Left lung (tissue), 10 donors: ENCODE measurements around the gene RXRG. TPM values are rescaled to one million over a fixed set of nuclear protein-coding genes. Genes with fewer than 3 reads are reported as not detected.

ENCODE experiments used
- ATAC-seq: fragments of 200-7000 bp; cut with Tn5 transposase; one replicate; pipeline ENCODE4 v1.9.1; 2020; ENCODE audit warnings: moderate library complexity
- DNase-seq, 4 donors: peaks; one replicate each; pipeline ENCODE4 v3.0.0-alpha.2; 2013 to 2020
- H3K27ac ChIP-seq, 2 donors: fragments of 200-600 bp; sonication (generic) in 1 of 2; one replicate each; pipeline versions ENCODE4 v1.5.0 to v1.8.0; 2020 to 2021
- H3K27me3 ChIP-seq, 2 donors: fragments of 200-600 bp; sonication (generic) in 1 of 2; one replicate each; pipeline versions ENCODE4 v1.5.0 to v1.8.0; 2020 to 2021
- H3K36me3 ChIP-seq, 2 donors: fragments of 200-600 bp; sonication (generic) in 1 of 2; one replicate each; pipeline versions ENCODE4 v1.5.0 to v1.8.0; 2020 to 2021
- H3K4me1 ChIP-seq, 2 donors: fragments of 200-600 bp; one replicate each; pipeline ENCODE4 v1.8.0; 2021
- H3K4me3 ChIP-seq, 2 donors: fragments of 200-600 bp; sonication (generic) in 1 of 2; one replicate each; pipeline versions ENCODE4 v1.5.0 to v1.8.0; 2020 to 2021; ENCODE audit warnings: mild to moderate bottlenecking in 1 of 2
- H3K9me3 ChIP-seq, 2 donors: fragments of 200-600 bp; sonication (generic) in 1 of 2; one replicate each; pipeline versions ENCODE4 v1.5.0 to v1.8.0; 2020 to 2021
- intact Hi-C, 2 donors: fragments of 100-400 bp; cut with DNase I; formaldehyde crosslinking; loops; one replicate each; pipeline versions ENCODE4 v1.11.2 to v1.14.2; 2022
- polyA plus RNA-seq, 6 donors: library from polyadenylated mRNA; unstranded; fragments of 120-200 nt; gene quantifications; one replicate each; pipeline ENCODE4 v1.2.1, GENCODE V29; 2013; ENCODE audit not compliant: insufficient read length in 6 of 6
- total RNA-seq, 2 donors: library from RNA; stranded (reverse); fragmentation: NEBNext Ultra II Directional; extraction: Animal tissue kit (Norgen Biotek cat#: 25700); gene quantifications; one replicate each; pipeline ENCODE4 v1.2.1, GENCODE V29; 2021
- TF ChIP-seq, protein P1 (sequence below), 2 donors: fragments of 200-600 bp; sonication (generic) in 1 of 2; IDR thresholded peaks; one replicate each; pipeline versions ENCODE4 v1.5.0 to v1.8.0; 2021; ENCODE audit warnings: antibody characterized with exemption in 2 of 2
- donor health status: DM: no; HTN: yes; CAD: no.
- donor health status: DM: no; HTN: no; CAD: no.

RXRG gene
- total and polyA plus RNA-seq, 8 donors = 1.1 to 18.4 (median 14.1) TPM

DNA sequence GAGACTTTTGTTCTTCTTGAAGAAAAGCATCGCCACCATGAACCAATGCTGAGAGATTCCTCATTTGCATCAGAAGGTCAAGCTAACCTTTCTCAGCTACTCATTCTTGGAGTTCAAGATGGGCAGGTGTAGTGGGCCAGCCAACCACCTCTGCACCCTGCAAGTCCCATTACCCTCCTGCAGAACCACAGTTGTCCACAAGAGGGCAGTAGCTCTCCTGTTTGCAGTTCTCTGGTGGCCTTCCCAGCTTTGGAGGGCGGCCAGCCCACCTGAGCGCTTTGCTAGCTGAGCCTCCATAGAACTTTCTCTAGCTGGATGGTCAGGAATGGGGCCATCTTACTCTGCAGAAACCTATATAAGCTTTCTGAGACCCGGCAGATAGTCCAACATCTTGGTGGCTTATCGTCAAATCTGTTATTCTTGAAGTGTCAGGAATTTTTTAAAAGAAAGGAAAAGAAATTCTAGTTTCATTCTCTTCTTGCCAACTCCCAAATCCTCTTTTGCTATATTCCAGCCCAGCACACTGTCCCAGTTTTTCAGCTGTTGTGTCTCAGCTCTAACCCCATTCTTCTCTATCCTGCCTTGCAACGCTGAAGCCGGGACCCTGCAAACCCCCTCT is 77.4 kb downstream of the RXRG start:
- no peak overlapping the region for H3K27ac ChIP-seq
- TF ChIP-seq, protein P1, sequence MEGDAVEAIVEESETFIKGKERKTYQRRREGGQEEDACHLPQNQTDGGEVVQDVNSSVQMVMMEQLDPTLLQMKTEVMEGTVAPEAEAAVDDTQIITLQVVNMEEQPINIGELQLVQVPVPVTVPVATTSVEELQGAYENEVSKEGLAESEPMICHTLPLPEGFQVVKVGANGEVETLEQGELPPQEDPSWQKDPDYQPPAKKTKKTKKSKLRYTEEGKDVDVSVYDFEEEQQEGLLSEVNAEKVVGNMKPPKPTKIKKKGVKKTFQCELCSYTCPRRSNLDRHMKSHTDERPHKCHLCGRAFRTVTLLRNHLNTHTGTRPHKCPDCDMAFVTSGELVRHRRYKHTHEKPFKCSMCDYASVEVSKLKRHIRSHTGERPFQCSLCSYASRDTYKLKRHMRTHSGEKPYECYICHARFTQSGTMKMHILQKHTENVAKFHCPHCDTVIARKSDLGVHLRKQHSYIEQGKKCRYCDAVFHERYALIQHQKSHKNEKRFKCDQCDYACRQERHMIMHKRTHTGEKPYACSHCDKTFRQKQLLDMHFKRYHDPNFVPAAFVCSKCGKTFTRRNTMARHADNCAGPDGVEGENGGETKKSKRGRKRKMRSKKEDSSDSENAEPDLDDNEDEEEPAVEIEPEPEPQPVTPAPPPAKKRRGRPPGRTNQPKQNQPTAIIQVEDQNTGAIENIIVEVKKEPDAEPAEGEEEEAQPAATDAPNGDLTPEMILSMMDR (IDR thresholded peaks at IDR 0.05) = peak; percentile 89 to 93
- H3K4me1 ChIP-seq = peaks cover 6 to 10% of the 10 kb centered on the region in 2 donors
- H3K27me3 ChIP-seq = peaks cover 0 to 52% of the 10 kb centered on the region in 2 donors
- intact Hi-C loops = no loop called here
- H3K9me3 ChIP-seq = no peaks in the 10 kb centered on the region
- no peaks in the 10 kb centered on the region for H3K36me3 ChIP-seq
- ATAC-seq (peak; percentile 80), DNase-seq (peak in 2 of 4 donors; percentile 59 to 75)
- H3K4me3 ChIP-seq = no peak overlapping the region

DNA sequence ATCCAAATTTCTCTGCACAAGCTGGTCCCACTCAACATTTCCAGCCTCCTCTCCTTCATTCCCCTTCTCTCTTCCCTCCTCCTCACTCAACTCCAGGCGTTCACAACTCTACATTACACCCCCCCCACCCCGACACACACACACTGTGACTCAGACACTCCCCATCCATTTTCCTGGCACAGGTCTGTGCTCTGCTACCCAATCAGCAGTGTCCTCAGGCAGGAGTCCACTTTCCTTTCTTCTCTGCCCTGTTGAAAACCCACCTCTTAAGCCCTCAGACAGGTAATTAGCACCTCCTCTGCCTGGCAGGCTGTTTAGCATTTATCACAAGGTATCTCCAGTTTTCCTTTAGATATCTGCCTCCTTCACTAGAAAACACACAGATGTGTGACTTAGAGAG is 79.6 kb downstream of the RXRG start:
- H3K36me3 ChIP-seq = no peaks in the 10 kb centered on the region
- TF ChIP-seq, protein P1 (IDR thresholded peaks at IDR 0.05) = no peak
- ATAC-seq = no peak
- no peak for DNase-seq
- no peak overlapping the region for H3K4me3 ChIP-seq
- peaks cover 0 to 60% of the 10 kb centered on the region in 2 donors for H3K27me3 ChIP-seq
- H3K9me3 ChIP-seq = no peaks in the 10 kb centered on the region
- H3K27ac ChIP-seq = no peak overlapping the region
- intact Hi-C loops = no loop called here
- H3K4me1 ChIP-seq = no peaks in the 10 kb centered on the region

DNA sequence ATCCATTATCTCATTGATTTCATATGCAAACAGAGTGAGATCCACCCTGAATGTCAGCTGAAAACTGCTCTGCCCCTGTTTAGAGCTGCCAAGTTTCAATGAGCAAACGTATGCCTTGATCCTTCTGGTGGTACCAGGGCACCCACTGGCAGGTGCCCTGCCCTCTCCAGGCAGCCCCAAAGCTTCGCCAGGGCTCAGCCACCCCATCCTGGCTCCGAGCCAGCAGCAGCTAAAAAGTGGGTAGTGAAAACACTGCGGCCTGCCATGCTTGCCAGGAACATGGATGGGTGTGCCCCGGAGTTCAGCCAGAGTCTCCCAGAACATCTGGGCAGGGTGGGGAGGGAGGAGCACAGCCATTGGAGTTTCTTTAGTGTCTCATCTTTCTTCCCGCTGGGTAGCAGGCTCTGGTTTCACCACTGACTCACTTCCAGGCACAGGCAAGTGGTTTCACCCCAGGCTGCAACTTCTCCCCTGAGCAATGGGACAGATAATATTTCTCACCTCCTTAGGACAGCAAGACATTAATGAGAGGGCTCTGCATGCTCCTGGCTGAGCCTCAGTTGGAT is 80.3 kb downstream of the RXRG start:
- H3K27me3 ChIP-seq = peaks cover 0 to 65% of the 10 kb centered on the region in 2 donors
- no peak overlapping the region for H3K4me3 ChIP-seq
- H3K36me3 ChIP-seq = no peaks in the 10 kb centered on the region
- ATAC-seq = no peak
- intact Hi-C loops = no loop called here
- TF ChIP-seq, protein P1 (IDR thresholded peaks at IDR 0.05) = no peak
- no peak for DNase-seq
- H3K4me1 ChIP-seq = no peaks in the 10 kb centered on the region
- H3K9me3 ChIP-seq = no peaks in the 10 kb centered on the region
- no peak overlapping the region for H3K27ac ChIP-seq

DNA sequence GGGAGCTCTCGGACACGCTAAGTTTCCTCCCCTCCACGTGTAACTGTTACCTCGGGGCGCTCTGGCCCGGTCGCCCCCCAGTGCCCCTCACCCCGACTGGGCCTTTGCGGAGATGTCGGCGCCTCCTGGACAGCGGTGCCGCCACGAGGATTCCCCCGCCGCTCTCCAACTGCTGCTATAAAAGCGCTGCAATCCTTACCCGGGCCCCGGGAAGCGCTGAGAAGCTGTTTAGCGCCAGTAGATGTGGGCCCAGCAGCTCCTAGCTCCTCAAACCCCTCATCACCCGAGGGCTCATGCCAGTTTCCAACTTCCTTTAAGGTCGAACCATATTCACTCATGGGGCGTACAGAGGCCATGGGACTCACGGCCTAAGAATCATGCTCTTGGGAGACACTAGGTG is 88.0 kb downstream of the RXRG start:
- H3K27me3 ChIP-seq = peaks cover 66 to 96% of the 10 kb centered on the region in 2 donors

More for the DNA sequence above, 88.0 kb downstream of the RXRG start:
- DNase-seq (peak in 1 of 4 donors; percentile 48), ATAC-seq (no peak)
- intact Hi-C loops = no loop called here
- Histone ChIP-seq H3K9me3 (no peaks in the 10 kb centered on the region), H3K36me3 (no peaks in the 10 kb centered on the region), H3K4me1 (peaks cover 0 to 23% of the 10 kb centered on the region in 2 donors), H3K4me3 (peak overlapping the region in 1 of 2 donors; percentile 19), H3K27ac (no peak overlapping the region)
- TF ChIP-seq, protein P1 (IDR thresholded peaks at IDR 0.05) = no peak
